Measurements from ENCODE around the gene C5orf15.
A peak's percentile ranks its signal among the peaks of the same experiment; 100 is the strongest.

The C5orf15 gene

GRCh38 chr5:133968204-133968980, at the start of gene C5orf15:
C5orf15 (minus strand) TSS chr5:133968625; CDS start chr5:133968584, 41 bp downstream.
- peak; percentile 98 to 99 for ATAC-seq

- no peak for ATAC-seq
These were observed 39.9 kb upstream of the C5orf15 start for GRCh38 chr5:134008266-134008749.

GRCh38 chr5:134007581-134008265, 39.3 kb upstream of the C5orf15 start:
- ATAC-seq, result no peak

GRCh38 chr5:134006115-134006514, 37.7 kb upstream of the C5orf15 start:
- ATAC-seq, result no peak

- ATAC-seq, result no peak
These were observed 37.1 kb upstream of the C5orf15 start for GRCh38 chr5:134005417-134006061.

GRCh38 chr5:134004626-134005416, 36.4 kb upstream of the C5orf15 start, which contains the start of gene VDAC1:
VDAC1 (minus strand) TSS chr5:134004975; CDS start chr5:133993012, 11,963 bp downstream.
- peak; percentile 77 to 84 for ATAC-seq

GRCh38 chr5:134003817-134004625, 35.6 kb upstream of the C5orf15 start:
- peak; percentile 10 to 14 for ATAC-seq

GRCh38 chr5:134003064-134003816, 34.8 kb upstream of the C5orf15 start:
- ATAC-seq, result peak in 1 of 2 donors; percentile 12

- no peak for ATAC-seq
These were observed 33.7 kb upstream of the C5orf15 start for GRCh38 chr5:134001938-134002731.

- ATAC-seq, result no peak
These were observed 32.5 kb upstream of the C5orf15 start for GRCh38 chr5:134000696-134001453.

- ATAC-seq, result no peak
These were observed 31.7 kb upstream of the C5orf15 start for GRCh38 chr5:134000091-134000511.

GRCh38 chr5:133998807-133999206, 30.4 kb upstream of the C5orf15 start:
- no peak for ATAC-seq

- no peak for ATAC-seq
These were observed 29.6 kb upstream of the C5orf15 start for GRCh38 chr5:133998042-133998441.

- ATAC-seq, result no peak
These were observed 28.3 kb upstream of the C5orf15 start for GRCh38 chr5:133996683-133997252.

GRCh38 chr5:133995883-133996563, 27.6 kb upstream of the C5orf15 start:
- no peak for ATAC-seq

GRCh38 chr5:133995341-133995740, 26.9 kb upstream of the C5orf15 start:
- no peak for ATAC-seq

- ATAC-seq, result no peak
These were observed 26.5 kb upstream of the C5orf15 start for GRCh38 chr5:133994990-133995333.

- ATAC-seq, result no peak
These were observed 26.0 kb upstream of the C5orf15 start for GRCh38 chr5:133994297-133994989.

All from activated CD4-positive, CD25-positive, alpha-beta regulatory T cell treated with anti-CD3 and anti-CD28 coated beads, Interleukin-2, amount 50 U/mL, for 24 hours (primary cell).